ENCODE data around the gene NRSN2. TPM values are rescaled to one million over a fixed set of nuclear protein-coding genes. Genes with fewer than 3 reads are reported as not detected.

NRSN2 gene
- total RNA-seq, 6 experiments from 2014 or later: 61.1 to 76.6 (median 65.4) TPM

DNA sequence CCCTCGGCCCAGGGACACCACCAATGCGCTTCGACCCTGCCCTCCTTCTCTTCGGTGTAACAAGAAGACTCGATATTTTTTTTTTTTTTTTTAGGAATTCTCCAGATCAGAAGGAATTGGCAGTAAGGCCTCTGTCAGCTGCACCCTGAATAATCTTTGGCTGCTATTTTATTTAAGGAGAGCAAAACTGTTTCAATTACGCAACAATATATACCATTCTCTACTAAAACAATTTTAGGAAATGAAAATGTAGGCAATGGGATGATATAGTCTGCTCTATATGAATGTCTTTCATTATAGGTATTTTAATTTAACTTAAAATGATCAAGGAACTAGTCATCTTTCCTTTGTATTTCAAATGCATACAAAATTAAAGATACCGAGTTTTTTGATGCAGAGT lies 36.3 kb upstream of the NRSN2 start:
- Mint-ChIP-seq H3K4me1 (ENCODE audit: low read depth) (peaks cover 44% of the 10 kb centered on the region), H3K36me3 (ENCODE audit: low read depth) (no peaks in the 10 kb centered on the region), H3K27me3 (ENCODE audit: insufficient read depth) (peaks cover 5% of the 10 kb centered on the region; the same call in 1 of the 2 replicates), H3K4me3 (peak overlapping the region; percentile 76), H3K9me3 (no peaks in the 10 kb centered on the region), H3K27ac (peak overlapping the region; percentile 90)
- no peak for DNase-seq
- TF ChIP-seq, protein P1, sequence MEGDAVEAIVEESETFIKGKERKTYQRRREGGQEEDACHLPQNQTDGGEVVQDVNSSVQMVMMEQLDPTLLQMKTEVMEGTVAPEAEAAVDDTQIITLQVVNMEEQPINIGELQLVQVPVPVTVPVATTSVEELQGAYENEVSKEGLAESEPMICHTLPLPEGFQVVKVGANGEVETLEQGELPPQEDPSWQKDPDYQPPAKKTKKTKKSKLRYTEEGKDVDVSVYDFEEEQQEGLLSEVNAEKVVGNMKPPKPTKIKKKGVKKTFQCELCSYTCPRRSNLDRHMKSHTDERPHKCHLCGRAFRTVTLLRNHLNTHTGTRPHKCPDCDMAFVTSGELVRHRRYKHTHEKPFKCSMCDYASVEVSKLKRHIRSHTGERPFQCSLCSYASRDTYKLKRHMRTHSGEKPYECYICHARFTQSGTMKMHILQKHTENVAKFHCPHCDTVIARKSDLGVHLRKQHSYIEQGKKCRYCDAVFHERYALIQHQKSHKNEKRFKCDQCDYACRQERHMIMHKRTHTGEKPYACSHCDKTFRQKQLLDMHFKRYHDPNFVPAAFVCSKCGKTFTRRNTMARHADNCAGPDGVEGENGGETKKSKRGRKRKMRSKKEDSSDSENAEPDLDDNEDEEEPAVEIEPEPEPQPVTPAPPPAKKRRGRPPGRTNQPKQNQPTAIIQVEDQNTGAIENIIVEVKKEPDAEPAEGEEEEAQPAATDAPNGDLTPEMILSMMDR (IDR thresholded peaks at IDR 0.05): no peak

DNA sequence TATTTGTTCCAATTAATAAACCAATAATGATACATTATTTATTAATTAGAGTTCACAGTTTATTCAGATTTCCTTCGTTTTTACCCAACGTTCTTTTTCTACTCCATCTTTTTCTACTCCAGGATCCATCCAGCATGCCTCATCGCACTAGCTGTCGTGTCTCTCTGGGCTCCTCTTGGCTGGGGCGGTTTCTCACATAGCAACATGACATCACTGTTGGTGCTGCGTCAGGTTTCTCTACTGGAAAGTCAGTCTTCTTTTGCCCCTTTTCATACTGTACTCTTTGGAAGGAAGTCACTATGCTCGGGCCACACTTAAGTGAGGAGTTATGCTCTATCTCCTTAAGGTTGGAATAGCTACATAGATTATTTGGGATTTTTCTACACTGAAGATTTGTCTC lies 35.3 kb upstream of the NRSN2 start:
- Mint-ChIP-seq H3K4me3 (no peak overlapping the region), H3K27me3 (ENCODE audit: insufficient read depth) (peaks cover 5% of the 10 kb centered on the region; the same call in 1 of the 2 replicates), H3K4me1 (ENCODE audit: low read depth) (peaks cover 50% of the 10 kb centered on the region), H3K27ac (peak overlapping the region; percentile 1), H3K9me3 (no peaks in the 10 kb centered on the region), H3K36me3 (ENCODE audit: low read depth) (no peaks in the 10 kb centered on the region)
- no peak for DNase-seq
- TF ChIP-seq, protein P1 (IDR thresholded peaks at IDR 0.05): no peak

DNA sequence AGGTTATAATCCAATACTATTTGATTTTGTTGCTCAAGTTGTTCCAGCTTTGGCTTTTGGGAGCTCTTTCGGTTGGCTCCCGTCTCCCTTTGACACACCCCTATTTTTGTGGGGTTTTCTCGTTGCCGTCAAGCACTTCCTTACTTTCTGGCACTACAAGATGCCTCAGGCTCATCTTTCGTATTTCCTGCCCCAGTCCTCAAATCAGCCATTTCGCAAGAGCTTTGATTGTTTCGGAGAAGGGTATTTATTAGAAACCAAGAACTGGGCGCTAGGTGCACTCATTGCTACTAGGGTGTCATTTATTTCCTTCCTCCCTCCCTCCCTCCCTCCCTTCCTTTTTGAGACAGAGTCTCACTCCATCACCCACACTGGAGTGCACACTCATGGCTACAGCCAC lies 34.8 kb upstream of the NRSN2 start:
- no peak overlapping the region for H3K4me3 Mint-ChIP-seq
- H3K27me3 Mint-ChIP-seq (ENCODE audit: insufficient read depth): peaks cover 5% of the 10 kb centered on the region; the same call in 1 of the 2 replicates
- H3K4me1 Mint-ChIP-seq (ENCODE audit: low read depth): peaks cover 55% of the 10 kb centered on the region
- no peaks in the 10 kb centered on the region for H3K9me3 Mint-ChIP-seq
- no peak overlapping the region; the same call in 1 of the 2 replicates for H3K27ac Mint-ChIP-seq
- no peaks in the 10 kb centered on the region for H3K36me3 Mint-ChIP-seq (ENCODE audit: low read depth)
- TF ChIP-seq, protein P1 (IDR thresholded peaks at IDR 0.05): no peak
- no peak for DNase-seq

DNA sequence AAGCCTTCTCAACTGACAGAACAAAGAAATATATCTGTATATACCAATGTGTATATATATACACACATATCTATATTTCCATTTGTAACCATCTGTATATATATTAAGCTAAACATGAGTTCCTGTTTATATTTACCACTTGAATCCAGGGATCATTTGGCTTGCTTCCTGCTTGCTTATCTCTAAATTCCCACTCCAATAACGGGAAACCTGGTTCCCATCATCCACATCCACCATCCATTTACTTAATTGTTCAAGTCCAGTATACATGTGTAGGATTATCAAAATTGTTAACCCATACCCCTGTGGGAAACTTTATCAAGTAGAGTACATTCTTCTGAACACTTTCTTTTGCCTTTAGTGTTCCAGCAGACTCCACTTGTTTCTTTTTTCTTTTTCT lies 34.0 kb upstream of the NRSN2 start:
- Mint-ChIP-seq H3K4me3 (no peak overlapping the region), H3K36me3 (ENCODE audit: low read depth) (no peaks in the 10 kb centered on the region), H3K27me3 (ENCODE audit: insufficient read depth) (peaks cover 5% of the 10 kb centered on the region; the same call in 1 of the 2 replicates), H3K4me1 (ENCODE audit: low read depth) (peaks cover 55% of the 10 kb centered on the region), H3K9me3 (no peaks in the 10 kb centered on the region), H3K27ac (no peak overlapping the region)
- no peak for DNase-seq
- TF ChIP-seq, protein P1 (IDR thresholded peaks at IDR 0.05): no peak

DNA sequence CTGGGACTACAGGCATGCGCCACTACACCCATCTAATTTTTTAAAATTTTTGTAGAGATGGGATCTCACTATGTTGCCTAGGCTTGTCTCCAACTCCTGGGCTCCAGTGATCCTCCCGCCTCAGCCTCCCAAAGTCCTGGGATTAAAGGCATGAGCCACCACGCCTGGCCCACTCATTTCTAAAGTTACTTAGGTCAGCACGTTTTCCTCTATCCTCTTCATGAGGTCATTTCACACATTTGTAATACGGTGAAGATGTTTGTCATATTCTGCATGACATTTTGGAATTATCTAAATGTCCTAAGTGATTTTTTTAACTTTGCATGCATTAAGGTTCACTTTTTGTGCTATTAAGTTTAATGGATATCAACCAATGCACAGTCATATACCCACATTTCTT lies 33.5 kb upstream of the NRSN2 start:
- DNase-seq: no peak
- no peaks in the 10 kb centered on the region for H3K9me3 Mint-ChIP-seq
- H3K36me3 Mint-ChIP-seq (ENCODE audit: low read depth): no peaks in the 10 kb centered on the region
- H3K27ac Mint-ChIP-seq: no peak overlapping the region
- H3K27me3 Mint-ChIP-seq (ENCODE audit: insufficient read depth): peaks cover 5% of the 10 kb centered on the region; the same call in 1 of the 2 replicates
- no peak overlapping the region for H3K4me3 Mint-ChIP-seq
- H3K4me1 Mint-ChIP-seq (ENCODE audit: low read depth): peaks cover 50% of the 10 kb centered on the region
- TF ChIP-seq, protein P1 (IDR thresholded peaks at IDR 0.05): no peak

DNA sequence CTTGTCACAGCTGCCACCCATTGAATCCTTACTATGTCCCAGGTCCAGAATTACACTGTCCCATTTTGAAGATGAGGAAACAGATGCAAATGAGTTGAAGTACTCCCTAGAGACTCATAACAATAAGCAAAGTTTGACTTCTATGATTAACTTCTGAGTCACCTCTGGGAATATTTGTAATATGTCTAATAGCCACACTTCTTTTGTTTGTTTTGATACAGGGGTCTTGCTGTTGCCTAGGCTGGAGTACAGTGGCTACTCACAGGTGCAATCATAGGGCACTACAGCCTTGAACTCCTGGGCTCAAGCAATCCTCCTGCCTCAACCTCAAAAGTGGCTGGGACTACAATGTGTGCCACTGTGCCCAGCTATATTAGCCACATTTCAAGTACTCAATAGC lies 33.0 kb upstream of the NRSN2 start:
- Mint-ChIP-seq H3K4me3 (no peak overlapping the region), H3K4me1 (ENCODE audit: low read depth) (peaks cover 44% of the 10 kb centered on the region), H3K27me3 (ENCODE audit: insufficient read depth) (peaks cover 5% of the 10 kb centered on the region; the same call in 1 of the 2 replicates), H3K36me3 (ENCODE audit: low read depth) (no peaks in the 10 kb centered on the region), H3K9me3 (no peaks in the 10 kb centered on the region), H3K27ac (peak overlapping the region; percentile 65)
- peak; percentile 73 for DNase-seq
- TF ChIP-seq, protein P1 (IDR thresholded peaks at IDR 0.05): no peak
